PFSK-1 (cell line): Measurements from ENCODE around the gene IQGAP3.

Experiments used
- FOXP2 ChIP-seq: optimal IDR thresholded peaks from 2 replicates; pipeline ENCODE3; 2011; ENCODE audit warnings: borderline replicate concordance, control low read depth, inconsistent platforms; ENCODE audit not compliant: insufficient read depth; ENCODE audit errors: extremely low read length, extremely low read depth
- POLR2AphosphoS5 ChIP-seq: IDR thresholded peaks from 2 replicates; pipeline ENCODE4 v1.6.1; 2012; ENCODE audit warnings: low read depth, mild to moderate bottlenecking, control low read depth, low read length, moderate library complexity
- REST ChIP-seq, 2 experiments: IDR thresholded peaks; 2 replicates each; pipeline versions ENCODE4 v1.6.1 to v1.8.0; 2011 to 2012; ENCODE audit warnings: low read depth in 2 of 2, low read length in 2 of 2, control low read depth in 1 of 2, inconsistent platforms in 1 of 2, mild to moderate bottlenecking in 1 of 2, moderate library complexity in 1 of 2; ENCODE audit not compliant: insufficient read depth in 1 of 2
- SIN3A ChIP-seq: IDR thresholded peaks from 2 replicates; pipeline ENCODE4 v1.6.1; 2012; ENCODE audit warnings: mild to moderate bottlenecking, low read length, moderate library complexity, borderline replicate concordance; ENCODE audit not compliant: insufficient read depth
- TAF1 ChIP-seq: IDR thresholded peaks from 2 replicates; pipeline ENCODE4 v1.6.1; 2012; ENCODE audit warnings: low read length, control low read depth, borderline replicate concordance; ENCODE audit not compliant: insufficient read depth

IQGAP3 gene

DNA sequence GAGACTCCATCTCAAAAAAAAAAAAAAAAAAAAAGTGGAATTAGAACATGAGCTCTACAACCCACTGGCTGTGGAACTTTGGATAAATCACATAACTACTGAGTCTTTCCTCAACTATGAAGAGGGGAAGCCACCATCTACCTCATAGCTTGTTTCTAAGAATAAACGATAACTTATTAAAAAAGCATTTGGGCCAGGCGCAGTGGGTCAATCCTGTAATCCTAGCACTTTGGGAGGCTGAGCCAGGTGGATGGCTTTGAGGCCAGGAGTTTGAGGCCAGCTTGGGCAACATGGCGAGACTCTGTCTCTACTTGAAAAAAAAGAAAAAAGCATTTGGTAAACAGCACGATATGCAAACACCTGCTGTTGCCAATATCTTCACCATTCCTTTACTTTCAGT, 40.0 kb downstream of the IQGAP3 start:
- TF ChIP-seq TAF1 (no peak), FOXP2 (no peak), SIN3A (no peak), REST (IDR thresholded peaks at IDR 0.05; ENCODE audit: insufficient read depth in 1 of 2, low read depth in 2 of 2, low read length in 2 of 2) (no peak), POLR2AphosphoS5 (no peak)

GRCh38 chr1:156530006-156530405, 42.4 kb downstream of the IQGAP3 start:
- TF ChIP-seq FOXP2 (no peak), REST (IDR thresholded peaks at IDR 0.05; ENCODE audit: insufficient read depth in 1 of 2, low read depth in 2 of 2, low read length in 2 of 2) (no peak), SIN3A (no peak), POLR2AphosphoS5 (no peak), TAF1 (no peak)

- TF ChIP-seq POLR2AphosphoS5 (no peak), SIN3A (no peak), TAF1 (no peak), REST (IDR thresholded peaks at IDR 0.05; ENCODE audit: insufficient read depth in 1 of 2, low read depth in 2 of 2, low read length in 2 of 2) (no peak), FOXP2 (no peak)
Measured at GRCh38 chr1:156528875-156529425, 43.4 kb downstream of the IQGAP3 start.

DNA sequence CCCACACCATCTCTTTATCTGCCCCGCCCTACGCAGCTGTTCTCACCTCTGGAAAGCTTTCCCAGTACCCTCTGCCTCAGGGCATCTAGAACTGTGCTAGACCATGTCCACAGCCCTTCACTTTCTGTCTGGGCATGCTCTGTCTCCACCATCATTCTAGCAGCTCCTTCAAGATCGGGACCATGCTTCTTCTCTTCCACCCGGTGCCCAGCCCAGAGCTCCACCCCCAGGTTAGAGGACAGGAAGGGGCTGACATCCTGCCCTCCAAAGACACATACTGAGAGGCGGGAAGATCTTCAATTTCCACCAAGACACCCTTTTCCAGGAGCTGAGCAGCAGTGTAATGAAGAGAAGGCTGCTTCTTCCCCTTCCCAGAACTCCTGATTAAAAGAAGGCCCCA, 44.1 kb downstream of the IQGAP3 start:
- TF ChIP-seq SIN3A = no peak

GRCh38 chr1:156527584-156527983, 44.8 kb downstream of the IQGAP3 start:
- TF ChIP-seq TAF1 (no peak), REST (IDR thresholded peaks at IDR 0.05; ENCODE audit: insufficient read depth in 1 of 2, low read depth in 2 of 2, low read length in 2 of 2) (no peak), POLR2AphosphoS5 (no peak), SIN3A (no peak), FOXP2 (no peak)

GRCh38 chr1:156525856-156526489, 46.4 kb downstream of the IQGAP3 start:
- TF ChIP-seq TAF1 (no peak), REST (IDR thresholded peaks at IDR 0.05; ENCODE audit: insufficient read depth in 1 of 2, low read depth in 2 of 2, low read length in 2 of 2) (no peak), POLR2AphosphoS5 (no peak), FOXP2 (no peak), SIN3A (no peak)
